ENCODE measurements around the gene PSMB11. TPM values are rescaled to one million over a fixed set of nuclear protein-coding genes. Genes with fewer than 3 reads are reported as not detected.

Gene PSMB11
- total RNA-seq, 3 donors from 2014 or later, result not detected

- DNase-seq, result peak in 1 of 3 donors; percentile 58
- TF ChIP-seq CTCF (IDR thresholded peaks at IDR 0.05), result no peak
- intact Hi-C loops (cut with DNase I, micrococcal nuclease), result no loop called here
- peak; percentile 92 for ATAC-seq
- no peaks in the 10 kb centered on the region for H3K4me1 ChIP-seq (ENCODE audit: low read depth)
- H3K4me3 ChIP-seq, result no peak overlapping the region
- H3K36me3 ChIP-seq (ENCODE audit: low read depth), result peaks cover 5% of the 10 kb centered on the region
- H3K9me3 ChIP-seq, result no peaks in the 10 kb centered on the region
Observed at GRCh38 chr14:23078692-23079116, 36.7 kb downstream of the PSMB11 start.

DNA sequence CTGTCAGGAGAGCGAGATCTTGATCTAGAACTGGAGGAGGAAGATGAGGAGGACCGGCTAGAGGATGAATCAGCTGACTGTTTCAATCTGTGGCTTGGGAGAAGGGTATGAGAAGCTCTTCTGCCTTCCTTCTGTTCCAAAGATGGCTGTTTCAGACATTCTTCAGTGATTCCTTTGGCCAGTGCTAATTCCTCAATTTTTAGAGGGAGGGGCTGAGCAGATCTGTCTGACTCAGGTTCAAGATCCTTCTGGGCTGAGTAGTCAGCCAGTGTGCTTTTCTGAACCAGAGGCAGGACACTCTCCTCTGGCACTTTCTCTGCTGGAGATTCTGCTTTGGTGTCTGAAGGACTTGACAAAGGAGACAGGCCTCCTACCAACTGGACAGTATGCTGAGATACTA lies 37.7 kb downstream of the PSMB11 start:
- ATAC-seq, result no peak
- intact Hi-C loops (cut with DNase I, micrococcal nuclease), result no loop called here
- H3K36me3 ChIP-seq (ENCODE audit: low read depth), result peaks cover 9% of the 10 kb centered on the region
- H3K4me1 ChIP-seq (ENCODE audit: low read depth), result no peaks in the 10 kb centered on the region
- no peak for DNase-seq
- no peak for TF ChIP-seq CTCF (IDR thresholded peaks at IDR 0.05)
- H3K4me3 ChIP-seq, result no peak overlapping the region
- H3K9me3 ChIP-seq, result no peaks in the 10 kb centered on the region

- Histone ChIP-seq H3K36me3 (ENCODE audit: low read depth) (peaks cover 12% of the 10 kb centered on the region), H3K4me1 (ENCODE audit: low read depth) (no peaks in the 10 kb centered on the region), H3K9me3 (no peaks in the 10 kb centered on the region), H3K4me3 (no peak overlapping the region)
- ATAC-seq (no peak), DNase-seq (no peak)
- TF ChIP-seq CTCF (IDR thresholded peaks at IDR 0.05), result no peak
- intact Hi-C loops (cut with DNase I, micrococcal nuclease), result no loop called here
Observed at GRCh38 chr14:23080474-23080873, 38.5 kb downstream of the PSMB11 start.

DNA sequence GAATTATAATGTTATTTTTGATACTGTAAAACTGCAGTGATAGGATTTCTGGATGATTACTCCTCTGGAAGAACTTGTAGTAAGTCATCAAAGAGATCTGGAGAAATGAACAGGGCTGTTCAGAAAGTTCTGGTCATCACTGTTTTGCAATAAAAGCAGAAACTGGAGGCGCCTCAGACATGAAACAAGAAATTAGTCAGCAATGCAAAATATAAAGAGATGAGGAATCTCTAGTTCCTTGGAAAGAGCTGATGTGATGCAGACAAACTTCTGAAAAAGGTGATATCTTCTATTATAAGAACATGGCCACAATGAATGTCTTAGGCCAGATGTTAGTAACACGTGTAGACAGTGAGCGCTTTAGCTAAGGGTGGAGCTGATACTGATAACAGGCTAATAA lies 43.4 kb downstream of the PSMB11 start:
- no peak for TF ChIP-seq CTCF (IDR thresholded peaks at IDR 0.05)
- DNase-seq, result no peak
- Histone ChIP-seq H3K36me3 (ENCODE audit: low read depth) (peaks cover 14% of the 10 kb centered on the region), H3K9me3 (no peaks in the 10 kb centered on the region), H3K4me3 (no peak overlapping the region), H3K4me1 (ENCODE audit: low read depth) (no peaks in the 10 kb centered on the region)
- intact Hi-C loops (cut with DNase I, micrococcal nuclease), result no loop called here
- no peak for ATAC-seq

DNA sequence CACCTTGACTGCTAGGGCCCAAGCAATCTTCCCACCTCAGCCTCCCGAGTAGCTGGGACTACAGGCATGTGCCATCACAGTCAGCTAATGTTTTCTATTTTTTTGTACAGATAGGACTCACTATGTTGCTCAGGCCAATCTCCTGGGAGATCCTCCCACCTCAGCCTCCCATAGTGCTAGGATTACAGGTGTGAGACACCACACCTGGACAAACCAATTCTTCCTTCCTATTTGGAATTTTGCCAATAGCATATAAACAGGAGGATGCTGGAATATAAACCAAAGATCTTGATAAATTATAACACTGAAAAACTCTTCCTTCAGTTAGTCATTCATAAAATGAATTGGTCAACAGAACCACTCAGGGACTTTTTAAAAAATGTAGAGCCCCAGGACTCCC lies 44.6 kb downstream of the PSMB11 start:
- intact Hi-C loops (cut with DNase I, micrococcal nuclease), result no loop called here
- Histone ChIP-seq H3K4me3 (no peak overlapping the region), H3K9me3 (no peaks in the 10 kb centered on the region), H3K4me1 (ENCODE audit: low read depth) (no peaks in the 10 kb centered on the region), H3K36me3 (ENCODE audit: low read depth) (peaks cover 14% of the 10 kb centered on the region)
- no peak for TF ChIP-seq CTCF (IDR thresholded peaks at IDR 0.05)
- peak; percentile 57 for ATAC-seq
- DNase-seq, result no peak
